ENCODE data around the gene PIGU. TPM values are rescaled to one million over a fixed set of nuclear protein-coding genes. Genes with fewer than 3 reads are reported as not detected.
A peak's percentile ranks its signal among the peaks of the same experiment; 100 is the strongest.

Gene PIGU
- total and polyA plus RNA-seq, 2 of the 13 experiments (the other 11 are each of a cell fraction or from before 2014, with no cell fraction given), result 45.5 to 231 TPM

DNA sequence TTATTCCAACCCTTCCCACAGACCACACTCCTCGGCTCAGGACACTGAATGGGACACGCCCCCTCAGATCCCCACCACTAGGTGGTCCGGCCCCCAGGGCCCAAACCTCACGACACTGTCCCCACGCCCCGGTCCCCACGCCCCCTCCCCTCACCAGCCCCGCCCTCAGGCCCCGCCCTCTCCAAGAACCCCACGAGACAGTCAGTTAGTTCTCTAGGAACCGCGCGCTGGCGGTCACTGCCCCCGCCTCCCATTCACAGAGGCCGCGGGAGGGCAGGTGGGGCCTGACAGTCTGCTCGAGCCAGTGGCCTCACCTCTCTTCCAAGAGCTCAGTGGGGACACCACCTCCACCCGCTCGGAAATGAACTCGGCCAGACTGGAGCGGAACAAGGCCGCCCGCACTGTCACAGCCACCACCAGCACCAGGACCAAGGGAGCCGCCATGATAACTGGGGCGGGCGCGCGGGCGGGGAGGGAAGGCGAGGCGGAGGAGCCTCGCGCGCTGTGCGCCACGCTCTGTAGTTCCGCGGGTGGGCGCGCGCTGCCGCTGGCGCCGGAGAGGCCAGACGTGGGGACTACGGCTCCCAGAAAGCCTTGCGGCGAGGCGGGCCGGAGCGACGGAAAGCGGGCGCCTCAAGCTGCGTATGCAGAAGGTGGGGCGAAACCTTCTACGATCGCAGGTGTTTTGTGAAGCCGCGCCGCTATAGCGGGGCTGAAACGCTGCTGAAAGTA, at the start of gene PIGU (continued):
- TF ChIP-seq, protein P1, sequence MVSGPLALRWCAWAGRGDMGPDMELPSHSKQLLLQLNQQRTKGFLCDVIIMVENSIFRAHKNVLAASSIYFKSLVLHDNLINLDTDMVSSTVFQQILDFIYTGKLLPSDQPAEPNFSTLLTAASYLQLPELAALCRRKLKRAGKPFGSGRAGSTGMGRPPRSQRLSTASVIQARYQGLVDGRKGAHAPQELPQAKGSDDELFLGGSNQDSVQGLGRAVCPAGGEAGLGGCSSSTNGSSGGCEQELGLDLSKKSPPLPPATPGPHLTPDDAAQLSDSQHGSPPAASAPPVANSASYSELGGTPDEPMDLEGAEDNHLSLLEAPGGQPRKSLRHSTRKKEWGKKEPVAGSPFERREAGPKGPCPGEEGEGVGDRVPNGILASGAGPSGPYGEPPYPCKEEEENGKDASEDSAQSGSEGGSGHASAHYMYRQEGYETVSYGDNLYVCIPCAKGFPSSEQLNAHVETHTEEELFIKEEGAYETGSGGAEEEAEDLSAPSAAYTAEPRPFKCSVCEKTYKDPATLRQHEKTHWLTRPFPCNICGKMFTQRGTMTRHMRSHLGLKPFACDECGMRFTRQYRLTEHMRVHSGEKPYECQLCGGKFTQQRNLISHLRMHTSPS (CRISPR knock-in tag; IDR thresholded peaks at IDR 0.05; ENCODE audit: low read depth), result peak; percentile 36; the same call in 1 of the 2 replicates
- TF ChIP-seq RFX5 (IDR thresholded peaks at IDR 0.05; ENCODE audit: low read depth, low read length), result peak; percentile 69
- TF ChIP-seq TBL1XR1 (IDR thresholded peaks at IDR 0.05; ENCODE audit: borderline replicate concordance, low read length, partially characterized antibody), result peak; percentile 45
- no peak for TF ChIP-seq ZNF543 (CRISPR knock-in tag; IDR thresholded peaks at IDR 0.05)
- 0 out of 2 replicates have a peak, but pooled peaks have one; percentile 59 for TF ChIP-seq MZF1 (CRISPR knock-in tag; IDR thresholded peaks at IDR 0.05; ENCODE audit: borderline replicate concordance)
- TF ChIP-seq, protein P2, sequence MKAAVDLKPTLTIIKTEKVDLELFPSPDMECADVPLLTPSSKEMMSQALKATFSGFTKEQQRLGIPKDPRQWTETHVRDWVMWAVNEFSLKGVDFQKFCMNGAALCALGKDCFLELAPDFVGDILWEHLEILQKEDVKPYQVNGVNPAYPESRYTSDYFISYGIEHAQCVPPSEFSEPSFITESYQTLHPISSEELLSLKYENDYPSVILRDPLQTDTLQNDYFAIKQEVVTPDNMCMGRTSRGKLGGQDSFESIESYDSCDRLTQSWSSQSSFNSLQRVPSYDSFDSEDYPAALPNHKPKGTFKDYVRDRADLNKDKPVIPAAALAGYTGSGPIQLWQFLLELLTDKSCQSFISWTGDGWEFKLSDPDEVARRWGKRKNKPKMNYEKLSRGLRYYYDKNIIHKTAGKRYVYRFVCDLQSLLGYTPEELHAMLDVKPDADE (CRISPR knock-in tag; IDR thresholded peaks at IDR 0.05), result no peak
- TF ChIP-seq HNRNPH1 (optimal IDR thresholded peaks at IDR 0.05; ENCODE audit: low read depth, low read length), result no peak
- TF ChIP-seq ZNF564 (CRISPR knock-in tag; IDR thresholded peaks at IDR 0.05), result peak; percentile 89; the same call in 1 of the 2 replicates
- TF ChIP-seq, protein P3, sequence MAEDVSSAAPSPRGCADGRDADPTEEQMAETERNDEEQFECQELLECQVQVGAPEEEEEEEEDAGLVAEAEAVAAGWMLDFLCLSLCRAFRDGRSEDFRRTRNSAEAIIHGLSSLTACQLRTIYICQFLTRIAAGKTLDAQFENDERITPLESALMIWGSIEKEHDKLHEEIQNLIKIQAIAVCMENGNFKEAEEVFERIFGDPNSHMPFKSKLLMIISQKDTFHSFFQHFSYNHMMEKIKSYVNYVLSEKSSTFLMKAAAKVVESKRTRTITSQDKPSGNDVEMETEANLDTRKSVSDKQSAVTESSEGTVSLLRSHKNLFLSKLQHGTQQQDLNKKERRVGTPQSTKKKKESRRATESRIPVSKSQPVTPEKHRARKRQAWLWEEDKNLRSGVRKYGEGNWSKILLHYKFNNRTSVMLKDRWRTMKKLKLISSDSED (CRISPR knock-in tag; IDR thresholded peaks at IDR 0.05), result no peak
- TF ChIP-seq ZNF766 (CRISPR knock-in tag; IDR thresholded peaks at IDR 0.05; ENCODE audit: borderline replicate concordance), result peak; percentile 48; the same call in 1 of the 2 replicates
- TF ChIP-seq, protein P4, sequence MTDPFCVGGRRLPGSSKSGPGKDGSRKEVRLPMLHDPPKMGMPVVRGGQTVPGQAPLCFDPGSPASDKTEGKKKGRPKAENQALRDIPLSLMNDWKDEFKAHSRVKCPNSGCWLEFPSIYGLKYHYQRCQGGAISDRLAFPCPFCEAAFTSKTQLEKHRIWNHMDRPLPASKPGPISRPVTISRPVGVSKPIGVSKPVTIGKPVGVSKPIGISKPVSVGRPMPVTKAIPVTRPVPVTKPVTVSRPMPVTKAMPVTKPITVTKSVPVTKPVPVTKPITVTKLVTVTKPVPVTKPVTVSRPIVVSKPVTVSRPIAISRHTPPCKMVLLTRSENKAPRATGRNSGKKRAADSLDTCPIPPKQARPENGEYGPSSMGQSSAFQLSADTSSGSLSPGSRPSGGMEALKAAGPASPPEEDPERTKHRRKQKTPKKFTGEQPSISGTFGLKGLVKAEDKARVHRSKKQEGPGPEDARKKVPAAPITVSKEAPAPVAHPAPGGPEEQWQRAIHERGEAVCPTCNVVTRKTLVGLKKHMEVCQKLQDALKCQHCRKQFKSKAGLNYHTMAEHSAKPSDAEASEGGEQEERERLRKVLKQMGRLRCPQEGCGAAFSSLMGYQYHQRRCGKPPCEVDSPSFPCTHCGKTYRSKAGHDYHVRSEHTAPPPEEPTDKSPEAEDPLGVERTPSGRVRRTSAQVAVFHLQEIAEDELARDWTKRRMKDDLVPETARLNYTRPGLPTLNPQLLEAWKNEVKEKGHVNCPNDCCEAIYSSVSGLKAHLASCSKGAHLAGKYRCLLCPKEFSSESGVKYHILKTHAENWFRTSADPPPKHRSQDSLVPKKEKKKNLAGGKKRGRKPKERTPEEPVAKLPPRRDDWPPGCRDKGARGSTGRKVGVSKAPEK (CRISPR knock-in tag; IDR thresholded peaks at IDR 0.05; ENCODE audit: borderline replicate concordance), result no peak
- TF ChIP-seq ZNF136 (CRISPR knock-in tag; IDR thresholded peaks at IDR 0.05; ENCODE audit: low read depth), result no peak
- 0 out of 2 replicates have a peak, but pooled peaks have one; percentile 65 for TF ChIP-seq ZNF44 (CRISPR knock-in tag; IDR thresholded peaks at IDR 0.05)
- peak; percentile 79 for TF ChIP-seq ISX (CRISPR knock-in tag; conservative IDR thresholded peaks at IDR 0.05)
- TF ChIP-seq FOXC1 (CRISPR knock-in tag; IDR thresholded peaks at IDR 0.05; ENCODE audit: borderline replicate concordance), result peak; percentile 89; the same call in 1 of the 2 replicates
- no peak for TF ChIP-seq IKZF1 (IDR thresholded peaks at IDR 0.05)
- TF ChIP-seq, protein P5, sequence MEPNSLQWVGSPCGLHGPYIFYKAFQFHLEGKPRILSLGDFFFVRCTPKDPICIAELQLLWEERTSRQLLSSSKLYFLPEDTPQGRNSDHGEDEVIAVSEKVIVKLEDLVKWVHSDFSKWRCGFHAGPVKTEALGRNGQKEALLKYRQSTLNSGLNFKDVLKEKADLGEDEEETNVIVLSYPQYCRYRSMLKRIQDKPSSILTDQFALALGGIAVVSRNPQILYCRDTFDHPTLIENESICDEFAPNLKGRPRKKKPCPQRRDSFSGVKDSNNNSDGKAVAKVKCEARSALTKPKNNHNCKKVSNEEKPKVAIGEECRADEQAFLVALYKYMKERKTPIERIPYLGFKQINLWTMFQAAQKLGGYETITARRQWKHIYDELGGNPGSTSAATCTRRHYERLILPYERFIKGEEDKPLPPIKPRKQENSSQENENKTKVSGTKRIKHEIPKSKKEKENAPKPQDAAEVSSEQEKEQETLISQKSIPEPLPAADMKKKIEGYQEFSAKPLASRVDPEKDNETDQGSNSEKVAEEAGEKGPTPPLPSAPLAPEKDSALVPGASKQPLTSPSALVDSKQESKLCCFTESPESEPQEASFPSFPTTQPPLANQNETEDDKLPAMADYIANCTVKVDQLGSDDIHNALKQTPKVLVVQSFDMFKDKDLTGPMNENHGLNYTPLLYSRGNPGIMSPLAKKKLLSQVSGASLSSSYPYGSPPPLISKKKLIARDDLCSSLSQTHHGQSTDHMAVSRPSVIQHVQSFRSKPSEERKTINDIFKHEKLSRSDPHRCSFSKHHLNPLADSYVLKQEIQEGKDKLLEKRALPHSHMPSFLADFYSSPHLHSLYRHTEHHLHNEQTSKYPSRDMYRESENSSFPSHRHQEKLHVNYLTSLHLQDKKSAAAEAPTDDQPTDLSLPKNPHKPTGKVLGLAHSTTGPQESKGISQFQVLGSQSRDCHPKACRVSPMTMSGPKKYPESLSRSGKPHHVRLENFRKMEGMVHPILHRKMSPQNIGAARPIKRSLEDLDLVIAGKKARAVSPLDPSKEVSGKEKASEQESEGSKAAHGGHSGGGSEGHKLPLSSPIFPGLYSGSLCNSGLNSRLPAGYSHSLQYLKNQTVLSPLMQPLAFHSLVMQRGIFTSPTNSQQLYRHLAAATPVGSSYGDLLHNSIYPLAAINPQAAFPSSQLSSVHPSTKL (CRISPR knock-in tag; IDR thresholded peaks at IDR 0.05), result peak; percentile 81
- TF ChIP-seq BORCS8-MEF2B (CRISPR knock-in tag; IDR thresholded peaks at IDR 0.05), result peak; percentile 48; the same call in 1 of the 2 replicates
